SU-DHL-6 (cell line): ENCODE data around the gene DUSP16.
"Not testable (repeated sequence)": the region's sequence is repeated elsewhere in the genome, so short reads cannot be mapped to it uniquely, and the experiment has no call there.

Experiments
- H2AFZ ChIP-seq: fragments of 200-600 bp; sonication (generic); 2 replicates; pipeline ENCODE4 v1.6.1; 2014; ENCODE audit warnings: low read depth, mild to moderate bottlenecking, moderate library complexity, mixed read lengths, antibody characterized with exemption, low read length; ENCODE audit not compliant: severe bottlenecking
- H3F3A ChIP-seq: fragments of 200-600 bp; shearing (Covaris generic); 2 replicates; pipeline ENCODE4 v1.6.0; 2016; ENCODE audit warnings: antibody characterized with exemption, mild to moderate bottlenecking; ENCODE audit not compliant: insufficient read depth
- H3K27ac ChIP-seq: fragments of 200-600 bp; sonication (generic); 2 replicates; pipeline ENCODE4 v1.5.1; 2016; ENCODE audit warnings: low read depth, mild to moderate bottlenecking, low read length, moderate library complexity, mixed read lengths
- H3K27me3 ChIP-seq: fragments of 200-600 bp; sonication (generic), shearing (Covaris generic); 2 replicates; pipeline ENCODE4 v1.6.0; 2014; ENCODE audit warnings: mild to moderate bottlenecking, low read length
- H3K36me3 ChIP-seq: fragments of 200-600 bp; sonication (generic); 2 replicates; pipeline ENCODE4 v1.6.1; 2014; ENCODE audit warnings: mild to moderate bottlenecking, low read length, mixed read lengths
- H3K4me2 ChIP-seq: fragments of 300-600, 200-600 bp; shearing (Covaris generic), sonication (generic); 2 replicates; pipeline ENCODE4 v1.6.0; 2014; ENCODE audit warnings: low read length, low read depth, mild to moderate bottlenecking; ENCODE audit not compliant: poor library complexity, severe bottlenecking
- H3K4me3 ChIP-seq: fragments of 200-600 bp; sonication (generic); 2 replicates; pipeline ENCODE4 v1.5.1; 2014; ENCODE audit warnings: antibody characterized with exemption, low read length, mild to moderate bottlenecking, mixed read lengths; ENCODE audit not compliant: insufficient read depth, poor library complexity, severe bottlenecking
- H3K79me2 ChIP-seq: fragments of 200-600 bp; sonication (generic); 2 replicates; pipeline ENCODE4 v1.6.1; 2014; ENCODE audit warnings: mild to moderate bottlenecking, low read length, moderate library complexity; ENCODE audit not compliant: insufficient read depth
- H3K9ac ChIP-seq: fragments of 200-600 bp; sonication (generic); 2 replicates; pipeline ENCODE4 v1.7.0; 2014; ENCODE audit warnings: mild to moderate bottlenecking, low read length
- H3K9me2 ChIP-seq: fragments of 200-600 bp; sonication (generic); replicated peaks from 2 replicates; pipeline ENCODE4 v1.6.1; 2014; ENCODE audit warnings: low read length; ENCODE audit not compliant: insufficient read depth
- H3K9me3 ChIP-seq: fragments of 200-600 bp; sonication (generic); 2 replicates; pipeline ENCODE4 v1.6.1; 2014; ENCODE audit warnings: low read length, mixed read lengths; ENCODE audit not compliant: insufficient read depth
- H4K20me1 ChIP-seq: fragments of 200-600 bp; sonication (generic); 2 replicates; pipeline ENCODE4 v1.6.1; 2014; ENCODE audit warnings: low read depth, mild to moderate bottlenecking, antibody characterized with exemption, low read length, moderate library complexity, mixed read lengths
- CTCF ChIP-seq: fragments of 200-600 bp; sonication (generic); IDR thresholded peaks from one replicate; pipeline ENCODE4 v1.5.1; 2017; ENCODE audit warnings: antibody characterized with exemption, mild to moderate bottlenecking, low read length, moderate library complexity; ENCODE audit not compliant: insufficient read depth, poor library complexity, severe bottlenecking
- EZH2phosphoT487 ChIP-seq: fragments of 200-600 bp; sonication (generic), shearing (Covaris generic); conservative IDR thresholded peaks from 2 replicates; pipeline ENCODE4 v1.6.1; 2018; ENCODE audit warnings: mild to moderate bottlenecking, antibody characterized with exemption, low read length, moderate library complexity, mixed read lengths

DUSP16 gene

GRCh38 chr12:12474471-12474928 is 88.2 kb downstream of the DUSP16 start:
- no peak overlapping the region for H3K4me2 ChIP-seq
- no peak overlapping the region for H2AFZ ChIP-seq
- H3K9ac ChIP-seq: no peak overlapping the region
- H3K9me3 ChIP-seq: no peaks in the 10 kb centered on the region
- TF ChIP-seq EZH2phosphoT487 (no peak), CTCF (no peak)
- H3K4me3 ChIP-seq: no peak overlapping the region
- H4K20me1 ChIP-seq: no peaks in the 10 kb centered on the region
- no peaks in the 10 kb centered on the region for H3K9me2 ChIP-seq
- H3F3A ChIP-seq: no peaks in the 10 kb centered on the region
- no peaks in the 10 kb centered on the region for H3K36me3 ChIP-seq
- no peak overlapping the region for H3K27ac ChIP-seq
- no peaks in the 10 kb centered on the region for H3K79me2 ChIP-seq
- H3K27me3 ChIP-seq: no peaks in the 10 kb centered on the region

GRCh38 chr12:12473223-12473622 is 89.4 kb downstream of the DUSP16 start:
- H2AFZ ChIP-seq: no peak overlapping the region
- H3K4me3 ChIP-seq: no peak overlapping the region
- no peaks in the 10 kb centered on the region for H4K20me1 ChIP-seq
- no peaks in the 10 kb centered on the region for H3K9me2 ChIP-seq
- H3K27ac ChIP-seq: no peak overlapping the region
- H3K9me3 ChIP-seq: no peaks in the 10 kb centered on the region
- H3F3A ChIP-seq: no peaks in the 10 kb centered on the region
- H3K36me3 ChIP-seq: no peaks in the 10 kb centered on the region
- no peaks in the 10 kb centered on the region for H3K79me2 ChIP-seq
- no peaks in the 10 kb centered on the region for H3K27me3 ChIP-seq
- TF ChIP-seq CTCF (no peak), EZH2phosphoT487 (no peak)
- H3K4me2 ChIP-seq: no peak overlapping the region
- no peak overlapping the region for H3K9ac ChIP-seq

- H3K9me2 ChIP-seq, H3K4me2 ChIP-seq, H2AFZ ChIP-seq, H3K36me3 ChIP-seq, H3K27ac ChIP-seq, H3K9me3 ChIP-seq, H4K20me1 ChIP-seq, H3K9ac ChIP-seq, H3K4me3 ChIP-seq, H3K27me3 ChIP-seq, H3K79me2 ChIP-seq, H3F3A ChIP-seq: not testable (repeated sequence)
Measured at GRCh38 chr12:12471982-12472961, 90.4 kb downstream of the DUSP16 start.

- H3K79me2 ChIP-seq: no peaks in the 10 kb centered on the region
- no peaks in the 10 kb centered on the region for H3F3A ChIP-seq
- no peak overlapping the region for H3K9ac ChIP-seq
- no peak overlapping the region for H3K4me2 ChIP-seq
- no peak overlapping the region for H2AFZ ChIP-seq
- H3K36me3 ChIP-seq: no peaks in the 10 kb centered on the region
- H3K27ac ChIP-seq: no peak overlapping the region
- H4K20me1 ChIP-seq: no peaks in the 10 kb centered on the region
- no peaks in the 10 kb centered on the region for H3K9me2 ChIP-seq
- no peaks in the 10 kb centered on the region for H3K9me3 ChIP-seq
- H3K27me3 ChIP-seq: no peaks in the 10 kb centered on the region
- H3K4me3 ChIP-seq: no peak overlapping the region
- no peak for TF ChIP-seq EZH2phosphoT487
- no peak for TF ChIP-seq CTCF
Measured at GRCh38 chr12:12470751-12471306, 91.8 kb downstream of the DUSP16 start.
